HCT116 (cell line): ENCODE results near the gene IL1RAPL1. TPM values are rescaled to one million over a fixed set of nuclear protein-coding genes. Genes with fewer than 3 reads are reported as not detected.

Experiments
- ATAC-seq: fragments of 200-7000 bp; cut with Tn5 transposase; 2 replicates; pipeline ENCODE4 v1.9.1; 2020; ENCODE audit warnings: mild to moderate bottlenecking, moderate library complexity
- BruUV-seq: library from RNA; stranded (reverse); fragments of 400-500 nt; replicated peaks from 2 replicates; lab custom pipeline; 2021; lab: Mats Ljungman, UMichigan
- CTCF ChIA-PET: fragments of 300-600 bp; sonication (Branson Sonifier 250); formaldehyde crosslinking; loops from one replicate; lab custom pipeline; 2021; ENCODE audit warnings: antibody characterized with exemption; lab: Charles Lee
- POLR2A ChIA-PET: fragments of 300-600, 350-600 bp; sonication (Branson Sonifier 250); formaldehyde crosslinking; loops from one replicate; lab custom pipeline; 2021; ENCODE audit warnings: antibody characterized with exemption; lab: Charles Lee
- RAD21 ChIA-PET, 2 experiments: fragments of 300-600 bp; sonication (Branson Sonifier 250); formaldehyde crosslinking; loops; one replicate each; lab custom pipeline; 2023; ENCODE audit warnings: low total read pairs in 2 of 2; ENCODE audit not compliant: uncharacterized antibody in 2 of 2, unreplicated experiment in 2 of 2, low non-redundant PET in 1 of 2; lab: Charles Lee
- DNase-seq: peaks from one replicate; pipeline ENCODE4 v3.0.0-alpha.2; 2010; ENCODE audit warnings: low read depth, low spot score
- H2AFZ ChIP-seq: fragments of 200-600 bp; shearing (Covaris generic), sonication (generic); 2 replicates; pipeline ENCODE4 v1.6.1; 2017; ENCODE audit warnings: low read depth, mixed run types, mixed read lengths, antibody characterized with exemption, low read length; ENCODE audit not compliant: poor library complexity, severe bottlenecking
- H3K27ac ChIP-seq: 2 replicates; pipeline ENCODE4 v1.5.1; 2012; ENCODE audit warnings: low read depth, low read length
- H3K27me3 ChIP-seq: fragments of 200-600 bp; sonication (generic); 2 replicates; pipeline ENCODE4 v1.6.1; 2016; ENCODE audit warnings: mixed run types, low read length, mixed read lengths; ENCODE audit not compliant: insufficient read depth
- H3K36me3 ChIP-seq, 2 experiments: fragments of 200-500 bp in 1 of 2; fragments of 200-600 bp in 1 of 2; sonication (Bioruptor generic) in 1 of 2; sonication (generic) in 1 of 2; 2 replicates each; pipeline versions ENCODE4 v1.5.1 to v1.6.1; 2014 to 2016; ENCODE audit warnings: low read length in 2 of 2, inconsistent platforms in 1 of 2, mixed read lengths in 1 of 2, mixed run types in 1 of 2; ENCODE audit not compliant: insufficient read depth in 2 of 2, control insufficient read depth in 1 of 2
- H3K4me1 ChIP-seq, 2 experiments: fragments of 200-600 bp in 1 of 2; sonication (generic) in 1 of 2; 2 replicates each; pipeline versions ENCODE4 v1.5.1 to v1.6.1; 2012 to 2017; ENCODE audit warnings: low read length in 2 of 2, inconsistent platforms in 1 of 2, mild to moderate bottlenecking in 1 of 2, mixed read lengths in 1 of 2, mixed run types in 1 of 2, moderate library complexity in 1 of 2; ENCODE audit not compliant: insufficient read depth in 2 of 2, control insufficient read depth in 1 of 2
- H3K4me2 ChIP-seq: fragments of 200-600 bp; sonication (generic); 2 replicates; pipeline ENCODE4 v1.6.1; 2017; ENCODE audit warnings: mixed run types, low read length, mixed read lengths
- H3K4me3 ChIP-seq, 2 experiments: fragments of 200-600 bp in 1 of 2; sonication (generic) in 1 of 2; replicated peaks in 1 of 2; 2 replicates each; pipeline ENCODE4 v1.5.1; 2011 to 2016; ENCODE audit warnings: low read length in 2 of 2, control low read depth in 1 of 2, low read depth in 1 of 2, mild to moderate bottlenecking in 1 of 2, mixed read lengths in 1 of 2, mixed run types in 1 of 2
- H3K79me2 ChIP-seq: fragments of 200-600 bp; sonication (generic); 2 replicates; pipeline ENCODE4 v1.6.1; 2017; ENCODE audit warnings: mild to moderate bottlenecking, mixed run types, low read length, moderate library complexity, mixed read lengths; ENCODE audit not compliant: insufficient read depth
- H3K9ac ChIP-seq: fragments of 200-600 bp; sonication (generic); 2 replicates; pipeline ENCODE4 v1.6.1; 2016; ENCODE audit warnings: low read length, mixed read lengths
- H3K9me2 ChIP-seq: fragments of 200-600 bp; sonication (generic), shearing (Covaris generic); 2 replicates; pipeline ENCODE4 v1.6.1; 2017; ENCODE audit warnings: mixed run types, mild to moderate bottlenecking, moderate library complexity; ENCODE audit not compliant: insufficient read depth
- H3K9me3 ChIP-seq, 2 experiments: fragments of 200-500 bp in 1 of 2; fragments of 200-600 bp in 1 of 2; sonication (Bioruptor generic) in 1 of 2; sonication (generic) in 1 of 2; 2 replicates each; pipeline ENCODE4 v1.6.1; 2014 to 2017; ENCODE audit warnings: low read length in 2 of 2, mixed read lengths in 2 of 2, inconsistent platforms in 1 of 2, low read depth in 1 of 2, mild to moderate bottlenecking in 1 of 2, mixed run types in 1 of 2, moderate library complexity in 1 of 2; ENCODE audit not compliant: control insufficient read depth in 1 of 2, insufficient read depth in 1 of 2
- H4K20me1 ChIP-seq: fragments of 200-600 bp; sonication (generic), shearing (Covaris generic); 2 replicates; pipeline ENCODE4 v1.6.1; 2017; ENCODE audit warnings: mixed run types, mild to moderate bottlenecking, moderate library complexity; ENCODE audit not compliant: insufficient read depth
- CBX3 ChIP-seq: IDR thresholded peaks from 2 replicates; pipeline ENCODE4 v1.6.1; 2012; ENCODE audit warnings: low read depth
- CEBPB ChIP-seq: IDR thresholded peaks from 2 replicates; pipeline ENCODE4 v1.6.1; 2012; ENCODE audit warnings: low read depth
- EGR1 ChIP-seq: IDR thresholded peaks from 2 replicates; pipeline ENCODE4 v1.6.1; 2012; ENCODE audit warnings: low read depth
- EZH2 ChIP-seq: fragments of 200-600 bp; sonication (generic); IDR thresholded peaks from 2 replicates; pipeline ENCODE4 v1.6.1; 2017; ENCODE audit warnings: antibody characterized with exemption, mixed run types
- EZH2phosphoT487 ChIP-seq: fragments of 200-600 bp; IDR thresholded peaks from 2 replicates; pipeline ENCODE4 v1.6.1; 2018; ENCODE audit warnings: antibody characterized with exemption, borderline replicate concordance
- JUND ChIP-seq: IDR thresholded peaks from 2 replicates; pipeline ENCODE4 v1.6.1; 2012
- POLR2AphosphoS5 ChIP-seq: IDR thresholded peaks from 2 replicates; pipeline ENCODE4 v1.6.1; 2011; ENCODE audit warnings: mild to moderate bottlenecking, low read depth, low read length, moderate library complexity
- RAD21 ChIP-seq: IDR thresholded peaks from 2 replicates; pipeline ENCODE4 v1.6.1; 2012; ENCODE audit warnings: low read depth, mild to moderate bottlenecking
- SIN3A ChIP-seq: IDR thresholded peaks from 2 replicates; pipeline ENCODE4 v1.6.1; 2012; ENCODE audit warnings: low read depth
- SP1 ChIP-seq: IDR thresholded peaks from 2 replicates; pipeline ENCODE4 v1.6.1; 2012; ENCODE audit warnings: low read depth
- SRF ChIP-seq: IDR thresholded peaks from 2 replicates; pipeline ENCODE4 v1.6.1; 2012; ENCODE audit warnings: low read depth
- YY1 ChIP-seq: IDR thresholded peaks from 2 replicates; pipeline ENCODE4 v1.6.1; 2011; ENCODE audit warnings: low read length, low read depth, moderate library complexity, mild to moderate bottlenecking; ENCODE audit not compliant: insufficient replicate concordance; ENCODE audit errors: extremely low read depth
- ZFX ChIP-seq: fragments of 450-650 bp; IDR thresholded peaks from 2 replicates; pipeline ENCODE4 v1.6.1; 2017
- intact Hi-C: fragments of 100-400 bp; cut with micrococcal nuclease; formaldehyde crosslinking; loops from 2 replicates; pipeline ENCODE4 v1.10.0; 2022
- total RNA-seq: library from RNA; stranded (reverse); gene quantifications from one replicate; pipeline ENCODE4 v1.2.1, GENCODE V29; 2021; ENCODE audit not compliant: unreplicated experiment
- TF ChIP-seq, protein P1 (sequence below): IDR thresholded peaks from 2 replicates; pipeline ENCODE4 v1.6.1; 2011; ENCODE audit warnings: mild to moderate bottlenecking, low read length, moderate library complexity; ENCODE audit not compliant: insufficient replicate concordance; ENCODE audit errors: extremely low read depth
- TF ChIP-seq, protein P2 (sequence below): IDR thresholded peaks from 2 replicates; pipeline ENCODE4 v1.6.1; 2012; ENCODE audit warnings: low read depth
- TF ChIP-seq, protein P3 (sequence below), 3 experiments: fragments of 200-600 bp in 1 of 3; sonication (generic) in 1 of 3; IDR thresholded peaks in 2 of 3; conservative IDR thresholded peaks in 1 of 3; 2 replicates each; pipeline ENCODE4 v1.5.1; 2012 to 2017; ENCODE audit warnings: low read depth in 2 of 3, low read length in 2 of 3, antibody characterized with exemption in 1 of 3, borderline replicate concordance in 1 of 3, control low read depth in 1 of 3, mild to moderate bottlenecking in 1 of 3, mixed read lengths in 1 of 3, mixed run types in 1 of 3, moderate library complexity in 1 of 3; ENCODE audit not compliant: insufficient read depth in 1 of 3
- TF ChIP-seq, protein P4 (sequence below): IDR thresholded peaks from 2 replicates; pipeline ENCODE4 v1.6.1; 2012
- TF ChIP-seq, protein P5 (sequence below): IDR thresholded peaks from 2 replicates; pipeline ENCODE4 v1.6.1; 2012

IL1RAPL1 gene
- total RNA-seq, 1 experiment from 2014 or later: 2.8 TPM

DNA sequence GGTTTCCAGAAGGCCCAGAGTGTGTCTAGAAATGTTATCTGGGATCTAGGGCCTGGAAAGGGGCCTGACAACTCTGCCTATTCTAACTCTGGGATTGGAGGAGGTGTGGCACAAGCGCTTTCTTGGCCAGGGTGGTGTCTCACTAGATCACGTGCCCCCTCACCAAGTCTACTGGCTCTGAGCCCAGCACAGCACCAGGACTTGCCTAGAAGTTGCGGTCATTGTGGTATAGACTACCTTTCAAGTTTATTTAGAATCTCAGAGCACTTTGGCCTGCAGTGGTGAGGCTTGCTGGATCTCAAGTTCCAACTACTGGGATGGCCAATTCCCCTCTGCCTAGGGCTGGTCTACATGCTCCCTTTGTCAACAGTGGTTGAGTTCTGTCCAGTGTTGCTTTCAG, 1404.8 kb downstream of the IL1RAPL1 start:
- no TSS peak for BruUV-seq
- Histone ChIP-seq H3K9ac (no peak overlapping the region), H3K4me1 (no peaks in the 10 kb centered on the region), H3K36me3 (no peaks in the 10 kb centered on the region), H3K27me3 (no peaks in the 10 kb centered on the region), H3K9me2 (no peaks in the 10 kb centered on the region), H2AFZ (no peak overlapping the region), H3K4me2 (no peak overlapping the region), H3K9me3 (no peaks in the 10 kb centered on the region), H3K4me3 (no peak overlapping the region), H4K20me1 (no peaks in the 10 kb centered on the region), H3K79me2 (no peaks in the 10 kb centered on the region), H3K27ac (no peak overlapping the region)
- ChIA-PET POLR2A (no interaction called here), RAD21 (no interaction called here), CTCF (no interaction called here)
- intact Hi-C loops: no loop called here
- no peak for TF ChIP-seq EZH2phosphoT487
- no peak for TF ChIP-seq SP1
- no peak for TF ChIP-seq SIN3A
- TF ChIP-seq CBX3: no peak
- no peak for TF ChIP-seq ZFX
- no peak for TF ChIP-seq EGR1
- TF ChIP-seq CEBPB: no peak
- TF ChIP-seq, protein P1, sequence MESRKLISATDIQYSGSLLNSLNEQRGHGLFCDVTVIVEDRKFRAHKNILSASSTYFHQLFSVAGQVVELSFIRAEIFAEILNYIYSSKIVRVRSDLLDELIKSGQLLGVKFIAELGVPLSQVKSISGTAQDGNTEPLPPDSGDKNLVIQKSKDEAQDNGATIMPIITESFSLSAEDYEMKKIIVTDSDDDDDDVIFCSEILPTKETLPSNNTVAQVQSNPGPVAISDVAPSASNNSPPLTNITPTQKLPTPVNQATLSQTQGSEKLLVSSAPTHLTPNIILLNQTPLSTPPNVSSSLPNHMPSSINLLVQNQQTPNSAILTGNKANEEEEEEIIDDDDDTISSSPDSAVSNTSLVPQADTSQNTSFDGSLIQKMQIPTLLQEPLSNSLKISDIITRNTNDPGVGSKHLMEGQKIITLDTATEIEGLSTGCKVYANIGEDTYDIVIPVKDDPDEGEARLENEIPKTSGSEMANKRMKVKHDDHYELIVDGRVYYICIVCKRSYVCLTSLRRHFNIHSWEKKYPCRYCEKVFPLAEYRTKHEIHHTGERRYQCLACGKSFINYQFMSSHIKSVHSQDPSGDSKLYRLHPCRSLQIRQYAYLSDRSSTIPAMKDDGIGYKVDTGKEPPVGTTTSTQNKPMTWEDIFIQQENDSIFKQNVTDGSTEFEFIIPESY: no peak
- no peak for TF ChIP-seq SRF
- TF ChIP-seq, protein P2, sequence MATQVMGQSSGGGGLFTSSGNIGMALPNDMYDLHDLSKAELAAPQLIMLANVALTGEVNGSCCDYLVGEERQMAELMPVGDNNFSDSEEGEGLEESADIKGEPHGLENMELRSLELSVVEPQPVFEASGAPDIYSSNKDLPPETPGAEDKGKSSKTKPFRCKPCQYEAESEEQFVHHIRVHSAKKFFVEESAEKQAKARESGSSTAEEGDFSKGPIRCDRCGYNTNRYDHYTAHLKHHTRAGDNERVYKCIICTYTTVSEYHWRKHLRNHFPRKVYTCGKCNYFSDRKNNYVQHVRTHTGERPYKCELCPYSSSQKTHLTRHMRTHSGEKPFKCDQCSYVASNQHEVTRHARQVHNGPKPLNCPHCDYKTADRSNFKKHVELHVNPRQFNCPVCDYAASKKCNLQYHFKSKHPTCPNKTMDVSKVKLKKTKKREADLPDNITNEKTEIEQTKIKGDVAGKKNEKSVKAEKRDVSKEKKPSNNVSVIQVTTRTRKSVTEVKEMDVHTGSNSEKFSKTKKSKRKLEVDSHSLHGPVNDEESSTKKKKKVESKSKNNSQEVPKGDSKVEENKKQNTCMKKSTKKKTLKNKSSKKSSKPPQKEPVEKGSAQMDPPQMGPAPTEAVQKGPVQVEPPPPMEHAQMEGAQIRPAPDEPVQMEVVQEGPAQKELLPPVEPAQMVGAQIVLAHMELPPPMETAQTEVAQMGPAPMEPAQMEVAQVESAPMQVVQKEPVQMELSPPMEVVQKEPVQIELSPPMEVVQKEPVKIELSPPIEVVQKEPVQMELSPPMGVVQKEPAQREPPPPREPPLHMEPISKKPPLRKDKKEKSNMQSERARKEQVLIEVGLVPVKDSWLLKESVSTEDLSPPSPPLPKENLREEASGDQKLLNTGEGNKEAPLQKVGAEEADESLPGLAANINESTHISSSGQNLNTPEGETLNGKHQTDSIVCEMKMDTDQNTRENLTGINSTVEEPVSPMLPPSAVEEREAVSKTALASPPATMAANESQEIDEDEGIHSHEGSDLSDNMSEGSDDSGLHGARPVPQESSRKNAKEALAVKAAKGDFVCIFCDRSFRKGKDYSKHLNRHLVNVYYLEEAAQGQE: no peak
- no peak for TF ChIP-seq EZH2
- no peak for TF ChIP-seq JUND
- TF ChIP-seq, protein P3, sequence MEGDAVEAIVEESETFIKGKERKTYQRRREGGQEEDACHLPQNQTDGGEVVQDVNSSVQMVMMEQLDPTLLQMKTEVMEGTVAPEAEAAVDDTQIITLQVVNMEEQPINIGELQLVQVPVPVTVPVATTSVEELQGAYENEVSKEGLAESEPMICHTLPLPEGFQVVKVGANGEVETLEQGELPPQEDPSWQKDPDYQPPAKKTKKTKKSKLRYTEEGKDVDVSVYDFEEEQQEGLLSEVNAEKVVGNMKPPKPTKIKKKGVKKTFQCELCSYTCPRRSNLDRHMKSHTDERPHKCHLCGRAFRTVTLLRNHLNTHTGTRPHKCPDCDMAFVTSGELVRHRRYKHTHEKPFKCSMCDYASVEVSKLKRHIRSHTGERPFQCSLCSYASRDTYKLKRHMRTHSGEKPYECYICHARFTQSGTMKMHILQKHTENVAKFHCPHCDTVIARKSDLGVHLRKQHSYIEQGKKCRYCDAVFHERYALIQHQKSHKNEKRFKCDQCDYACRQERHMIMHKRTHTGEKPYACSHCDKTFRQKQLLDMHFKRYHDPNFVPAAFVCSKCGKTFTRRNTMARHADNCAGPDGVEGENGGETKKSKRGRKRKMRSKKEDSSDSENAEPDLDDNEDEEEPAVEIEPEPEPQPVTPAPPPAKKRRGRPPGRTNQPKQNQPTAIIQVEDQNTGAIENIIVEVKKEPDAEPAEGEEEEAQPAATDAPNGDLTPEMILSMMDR (IDR thresholded peaks at IDR 0.05 in 2 of 3, conservative IDR thresholded peaks at IDR 0.05 in 1 of 3; ENCODE audit: borderline replicate concordance in 1 of 3, insufficient read depth in 1 of 3, low read depth in 2 of 3, low read length in 2 of 3): no peak
- TF ChIP-seq, protein P4, sequence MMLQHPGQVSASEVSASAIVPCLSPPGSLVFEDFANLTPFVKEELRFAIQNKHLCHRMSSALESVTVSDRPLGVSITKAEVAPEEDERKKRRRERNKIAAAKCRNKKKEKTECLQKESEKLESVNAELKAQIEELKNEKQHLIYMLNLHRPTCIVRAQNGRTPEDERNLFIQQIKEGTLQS: no peak
- no peak for TF ChIP-seq YY1
- TF ChIP-seq POLR2AphosphoS5: no peak
- TF ChIP-seq RAD21: no peak
- TF ChIP-seq, protein P5, sequence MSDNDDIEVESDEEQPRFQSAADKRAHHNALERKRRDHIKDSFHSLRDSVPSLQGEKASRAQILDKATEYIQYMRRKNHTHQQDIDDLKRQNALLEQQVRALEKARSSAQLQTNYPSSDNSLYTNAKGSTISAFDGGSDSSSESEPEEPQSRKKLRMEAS: no peak
- DNase-seq: no peak
- no peak for ATAC-seq
